LNCaP clone FGC (cell line): ENCODE data around the gene SH3BGRL.

ENCODE experiments used
- DNase-seq: peaks from one replicate; pipeline ENCODE4 v3.0.0-alpha.2; 2011; ENCODE audit warnings: low read depth
- H3K4me3 ChIP-seq: 2 replicates; pipeline ENCODE4 v1.5.1; 2011; ENCODE audit warnings: mild to moderate bottlenecking, low read depth, low read length, control low read depth
- CTCF ChIP-seq: IDR thresholded peaks from 2 replicates; pipeline ENCODE4 v1.5.1; 2012; ENCODE audit warnings: mild to moderate bottlenecking; ENCODE audit not compliant: control insufficient read depth, insufficient read depth; ENCODE audit errors: extremely low read depth

SH3BGRL gene

GRCh38 chrX:81202943-81203342 is 1.0 kb downstream of the SH3BGRL start:
- TF ChIP-seq CTCF: no peak
- no peak for DNase-seq
- H3K4me3 ChIP-seq: no peak overlapping the region

- TF ChIP-seq CTCF: no peak
- DNase-seq: no peak
- no peak overlapping the region for H3K4me3 ChIP-seq
These were observed 3.6 kb downstream of the SH3BGRL start for GRCh38 chrX:81205551-81205950.

DNA sequence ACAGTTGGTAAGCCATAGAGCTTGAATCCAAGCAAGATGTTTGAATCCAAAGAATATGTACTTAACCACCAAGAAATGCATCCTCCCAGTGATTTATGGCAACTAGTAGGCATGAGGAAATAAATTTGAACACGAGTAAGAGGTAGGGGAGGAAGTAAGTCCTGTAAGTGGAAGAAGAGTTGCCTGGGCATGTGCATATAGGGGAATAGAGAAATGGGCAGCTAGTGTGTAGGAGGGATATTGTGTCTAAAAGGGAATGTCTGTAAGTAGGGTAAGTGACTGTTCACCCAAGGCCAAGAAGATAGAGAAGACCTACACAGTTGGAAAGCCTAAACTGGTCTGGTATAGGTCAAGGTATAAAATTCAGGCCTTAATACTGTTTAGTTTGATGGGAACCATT is 4.6 kb downstream of the SH3BGRL start:
- no peak for TF ChIP-seq CTCF
- no peak for DNase-seq
- no peak overlapping the region for H3K4me3 ChIP-seq

- no peak for TF ChIP-seq CTCF
- H3K4me3 ChIP-seq: no peak overlapping the region
- DNase-seq: no peak
These were observed 7.0 kb downstream of the SH3BGRL start for GRCh38 chrX:81208916-81209315.

GRCh38 chrX:81215685-81216084 is 13.8 kb downstream of the SH3BGRL start:
- H3K4me3 ChIP-seq: no peak overlapping the region
- no peak for TF ChIP-seq CTCF
- no peak for DNase-seq

GRCh38 chrX:81229229-81229628 is 27.3 kb downstream of the SH3BGRL start:
- no peak for DNase-seq
- TF ChIP-seq CTCF: no peak
- H3K4me3 ChIP-seq: no peak overlapping the region

DNA sequence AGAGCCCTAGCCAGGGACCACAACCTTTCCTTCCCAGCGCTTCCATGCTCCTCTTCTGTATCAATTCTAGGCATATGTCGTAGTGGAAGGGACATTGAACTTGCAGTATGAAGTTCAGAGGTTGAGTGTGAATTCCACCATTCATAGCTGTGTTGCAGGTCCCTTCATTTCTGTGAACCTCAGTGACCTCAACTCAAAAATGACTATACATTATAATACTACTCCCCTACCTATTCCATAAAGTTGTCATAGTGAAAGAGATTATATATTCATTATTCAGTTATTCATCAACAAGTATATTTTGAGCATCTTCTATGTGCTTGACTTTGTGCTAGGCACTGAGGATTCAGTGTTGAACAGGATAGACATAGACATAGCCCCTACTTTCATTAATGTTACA is 28.0 kb downstream of the SH3BGRL start:
- TF ChIP-seq CTCF: no peak
- no peak for DNase-seq

More for the DNA sequence above, 28.0 kb downstream of the SH3BGRL start:
- no peak overlapping the region for H3K4me3 ChIP-seq
